OCI-LY1 (cell line): ENCODE results near the gene CARMIL1.

ENCODE experiments used
- H2AFZ ChIP-seq: fragments of 200-600 bp; sonication (generic), shearing (Covaris generic); 2 replicates; pipeline ENCODE4 v1.6.0; 2014; ENCODE audit warnings: antibody characterized with exemption, mild to moderate bottlenecking, low read length
- H3F3A ChIP-seq: fragments of 200-600 bp; sonication (generic), shearing (Covaris generic); 2 replicates; pipeline ENCODE4 v1.6.0; 2014; ENCODE audit warnings: mild to moderate bottlenecking, antibody characterized with exemption, low read length, moderate library complexity; ENCODE audit not compliant: insufficient read depth
- H3K27ac ChIP-seq: fragments of 200-600 bp; sonication (generic); 2 replicates; pipeline ENCODE4 v1.5.1; 2014; ENCODE audit warnings: low read length, mixed run types, mild to moderate bottlenecking, low read depth; ENCODE audit not compliant: poor library complexity, severe bottlenecking
- H3K27me3 ChIP-seq: fragments of 200-600 bp; sonication (generic); 2 replicates; pipeline ENCODE4 v1.6.0; 2014; ENCODE audit warnings: antibody characterized with exemption, mild to moderate bottlenecking, low read length, moderate library complexity; ENCODE audit not compliant: insufficient read depth
- H3K36me3 ChIP-seq: fragments of 200-600 bp; sonication (generic); 2 replicates; pipeline ENCODE4 v1.6.1; 2014; ENCODE audit warnings: mild to moderate bottlenecking, antibody characterized with exemption, low read length, moderate library complexity, mixed read lengths; ENCODE audit not compliant: insufficient read depth
- H3K4me1 ChIP-seq: fragments of 200-600 bp; sonication (generic); 2 replicates; pipeline ENCODE4 v1.5.1; 2014; ENCODE audit warnings: mild to moderate bottlenecking, low read length, moderate library complexity; ENCODE audit not compliant: insufficient read depth, severe bottlenecking
- H3K4me2 ChIP-seq: fragments of 200-600 bp; sonication (generic), shearing (Covaris generic); 2 replicates; pipeline ENCODE4 v1.6.1; 2014; ENCODE audit warnings: low read length
- H3K4me3 ChIP-seq: fragments of 200-600 bp; sonication (generic); 2 replicates; pipeline ENCODE4 v1.5.1; 2014; ENCODE audit warnings: low read length, low read depth, mild to moderate bottlenecking, mixed read lengths; ENCODE audit not compliant: poor library complexity, severe bottlenecking
- H3K79me2 ChIP-seq: fragments of 200-600 bp; shearing (Covaris generic); 2 replicates; pipeline ENCODE4 v1.6.1; 2016; ENCODE audit warnings: mixed run types, low read length, mixed read lengths; ENCODE audit not compliant: insufficient read depth
- H3K9ac ChIP-seq: fragments of 200-600 bp; sonication (generic), shearing (Covaris generic); 2 replicates; pipeline ENCODE4 v1.6.1; 2014; ENCODE audit warnings: mild to moderate bottlenecking, low read length, mixed read lengths
- H3K9me2 ChIP-seq: fragments of 200-600 bp; sonication (generic), shearing (Covaris generic); 2 replicates; pipeline ENCODE4 v1.6.1; 2014; ENCODE audit warnings: low read depth, mild to moderate bottlenecking, low read length, mixed read lengths
- H3K9me3 ChIP-seq: fragments of 200-600 bp; shearing (Covaris generic); 2 replicates; pipeline ENCODE4 v1.6.1; 2014; ENCODE audit warnings: low read length, mixed read lengths
- H4K20me1 ChIP-seq: fragments of 200-600 bp; sonication (generic), shearing (Covaris generic); 2 replicates; pipeline ENCODE4 v1.6.0; 2016; ENCODE audit warnings: mild to moderate bottlenecking, low read length; ENCODE audit not compliant: insufficient read depth
- EZH2 ChIP-seq: fragments of 200-600 bp; sonication (generic), shearing (Covaris generic); IDR thresholded peaks from 2 replicates; pipeline ENCODE4 v1.8.0; 2017; ENCODE audit warnings: borderline replicate concordance, mixed run types, mild to moderate bottlenecking, antibody characterized with exemption, low read length, moderate library complexity, mixed read lengths
- TF ChIP-seq, protein P1 (sequence below): fragments of 200-600 bp; sonication (generic), shearing (Covaris generic); IDR thresholded peaks from 2 replicates; pipeline ENCODE4 v1.5.1; 2017; ENCODE audit warnings: mild to moderate bottlenecking, antibody characterized with exemption, low read length, moderate library complexity, mixed read lengths

The CARMIL1 gene

DNA sequence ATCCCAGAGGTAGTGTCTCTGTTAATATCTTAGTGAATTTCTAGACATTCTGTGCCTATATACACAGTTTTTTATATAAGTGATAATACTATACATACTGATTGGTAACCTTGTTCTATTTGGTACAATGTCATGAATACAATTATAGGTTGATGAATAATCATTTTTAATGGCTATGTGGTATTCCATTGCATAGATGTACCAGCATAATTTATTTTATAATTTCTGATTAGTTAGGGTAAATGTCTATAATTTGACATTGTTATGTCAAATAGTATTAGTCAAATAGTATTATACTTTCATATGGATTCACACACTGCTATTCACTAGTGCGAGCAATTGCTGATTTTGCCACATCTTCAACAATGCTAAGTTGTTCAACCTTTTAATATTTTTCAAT is 262.1 kb downstream of the CARMIL1 start:
- H3K36me3 ChIP-seq, result peaks cover 34% of the 10 kb centered on the region
- no peaks in the 10 kb centered on the region for H3F3A ChIP-seq
- no peaks in the 10 kb centered on the region for H3K4me1 ChIP-seq
- H3K4me2 ChIP-seq, result no peak overlapping the region
- no peak overlapping the region for H3K4me3 ChIP-seq
- no peak overlapping the region for H2AFZ ChIP-seq
- no peaks in the 10 kb centered on the region for H3K9me2 ChIP-seq
- no peak overlapping the region for H3K9ac ChIP-seq
- H3K27ac ChIP-seq, result no peak overlapping the region
- H3K9me3 ChIP-seq, result no peaks in the 10 kb centered on the region
- no peaks in the 10 kb centered on the region for H4K20me1 ChIP-seq
- H3K79me2 ChIP-seq, result no peaks in the 10 kb centered on the region
- H3K27me3 ChIP-seq, result no peaks in the 10 kb centered on the region
- TF ChIP-seq, protein P1, sequence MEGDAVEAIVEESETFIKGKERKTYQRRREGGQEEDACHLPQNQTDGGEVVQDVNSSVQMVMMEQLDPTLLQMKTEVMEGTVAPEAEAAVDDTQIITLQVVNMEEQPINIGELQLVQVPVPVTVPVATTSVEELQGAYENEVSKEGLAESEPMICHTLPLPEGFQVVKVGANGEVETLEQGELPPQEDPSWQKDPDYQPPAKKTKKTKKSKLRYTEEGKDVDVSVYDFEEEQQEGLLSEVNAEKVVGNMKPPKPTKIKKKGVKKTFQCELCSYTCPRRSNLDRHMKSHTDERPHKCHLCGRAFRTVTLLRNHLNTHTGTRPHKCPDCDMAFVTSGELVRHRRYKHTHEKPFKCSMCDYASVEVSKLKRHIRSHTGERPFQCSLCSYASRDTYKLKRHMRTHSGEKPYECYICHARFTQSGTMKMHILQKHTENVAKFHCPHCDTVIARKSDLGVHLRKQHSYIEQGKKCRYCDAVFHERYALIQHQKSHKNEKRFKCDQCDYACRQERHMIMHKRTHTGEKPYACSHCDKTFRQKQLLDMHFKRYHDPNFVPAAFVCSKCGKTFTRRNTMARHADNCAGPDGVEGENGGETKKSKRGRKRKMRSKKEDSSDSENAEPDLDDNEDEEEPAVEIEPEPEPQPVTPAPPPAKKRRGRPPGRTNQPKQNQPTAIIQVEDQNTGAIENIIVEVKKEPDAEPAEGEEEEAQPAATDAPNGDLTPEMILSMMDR, result no peak
- TF ChIP-seq EZH2, result no peak

DNA sequence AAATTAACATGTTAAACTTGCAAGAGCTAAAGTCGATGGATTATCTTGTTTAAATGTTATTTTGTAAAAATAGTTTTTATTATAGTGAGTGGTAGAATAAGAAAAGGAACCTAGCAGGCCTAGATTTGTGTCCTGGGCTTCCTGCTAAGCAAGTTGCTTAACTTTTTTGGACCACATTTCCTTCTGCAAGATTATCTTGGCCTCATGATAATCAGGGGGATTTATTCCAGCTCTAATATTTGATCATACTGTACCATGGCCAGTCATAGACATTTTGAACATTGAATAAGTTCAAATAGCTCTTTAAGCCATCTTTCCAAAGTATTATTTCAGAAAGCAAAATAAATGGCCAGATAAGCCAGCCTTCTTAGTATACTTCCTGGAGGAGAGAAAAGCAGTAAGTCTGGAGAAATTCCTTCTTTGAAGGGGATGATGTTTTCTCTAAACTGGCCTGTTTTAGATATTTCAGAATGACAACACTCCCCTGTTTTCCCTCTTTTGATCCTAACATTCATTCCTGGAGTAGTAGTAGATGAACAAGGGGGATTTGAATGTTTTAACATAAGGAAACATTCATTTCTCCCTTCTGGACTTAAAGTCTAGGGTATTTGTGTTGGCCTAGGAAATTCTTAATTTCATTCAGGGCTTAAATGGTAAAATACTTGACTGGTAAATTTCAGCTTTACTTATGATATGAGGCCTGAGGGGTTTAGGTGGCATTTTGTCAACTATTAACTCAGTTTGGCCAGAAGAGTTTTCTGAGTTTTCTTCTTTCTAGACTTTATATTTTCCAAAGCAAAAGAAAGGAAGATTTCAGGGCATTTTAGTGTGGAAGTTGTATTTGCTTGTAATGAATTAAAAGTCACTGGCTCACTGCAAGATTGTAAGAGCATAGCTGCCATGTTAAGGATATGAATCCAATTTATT is 264.1 kb downstream of the CARMIL1 start:
- Histone ChIP-seq H2AFZ (no peak overlapping the region), H3K27ac (no peak overlapping the region), H3K4me3 (no peak overlapping the region), H3K9ac (no peak overlapping the region), H3F3A (no peaks in the 10 kb centered on the region), H4K20me1 (no peaks in the 10 kb centered on the region), H3K36me3 (peaks cover 27% of the 10 kb centered on the region), H3K9me3 (no peaks in the 10 kb centered on the region), H3K79me2 (no peaks in the 10 kb centered on the region), H3K9me2 (no peaks in the 10 kb centered on the region), H3K4me1 (no peaks in the 10 kb centered on the region), H3K4me2 (no peak overlapping the region), H3K27me3 (no peaks in the 10 kb centered on the region)
- TF ChIP-seq, protein P1, result no peak
- TF ChIP-seq EZH2, result no peak

DNA sequence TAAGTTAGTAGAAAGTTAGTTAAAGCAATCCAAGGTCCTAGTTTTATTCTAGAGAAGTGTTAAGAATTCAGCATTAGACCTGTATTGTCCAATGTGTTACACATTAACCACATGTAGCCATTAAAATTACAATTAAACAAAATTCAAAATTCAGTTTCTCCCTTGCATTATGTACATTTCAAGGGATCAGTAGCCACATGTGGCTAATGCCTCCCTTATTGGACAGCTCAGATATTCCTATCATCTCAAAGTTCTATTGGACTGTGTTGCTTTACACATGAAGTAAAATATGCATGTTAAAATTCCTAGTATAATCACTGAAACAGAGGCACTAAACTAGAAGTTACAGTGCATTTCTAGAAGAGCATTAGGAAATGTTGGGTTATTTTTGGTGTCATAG is 265.7 kb downstream of the CARMIL1 start:
- Histone ChIP-seq H2AFZ (no peak overlapping the region), H3K27ac (no peak overlapping the region), H3K9ac (no peak overlapping the region), H3F3A (no peaks in the 10 kb centered on the region), H4K20me1 (no peaks in the 10 kb centered on the region), H3K9me3 (no peaks in the 10 kb centered on the region), H3K4me2 (no peak overlapping the region), H3K36me3 (peaks cover 18% of the 10 kb centered on the region), H3K27me3 (no peaks in the 10 kb centered on the region), H3K79me2 (no peaks in the 10 kb centered on the region), H3K9me2 (no peaks in the 10 kb centered on the region), H3K4me1 (no peaks in the 10 kb centered on the region), H3K4me3 (no peak overlapping the region)
- no peak for TF ChIP-seq EZH2
- TF ChIP-seq, protein P1, result no peak
